Stimulated activated CD8-positive, alpha-beta memory T cell treated with anti-CD3 and anti-CD28 coated beads, Interleukin-15, amount 100 ng/mL, for 48 hours (primary cell): Measurements from ENCODE around the gene ID2.

ENCODE experiments used
- DNase-seq, 2 donors: peaks; one replicate each; pipeline ENCODE4 v3.0.0-alpha.2; 2020; ENCODE audit warnings: low read depth in 2 of 2

Gene ID2

DNA sequence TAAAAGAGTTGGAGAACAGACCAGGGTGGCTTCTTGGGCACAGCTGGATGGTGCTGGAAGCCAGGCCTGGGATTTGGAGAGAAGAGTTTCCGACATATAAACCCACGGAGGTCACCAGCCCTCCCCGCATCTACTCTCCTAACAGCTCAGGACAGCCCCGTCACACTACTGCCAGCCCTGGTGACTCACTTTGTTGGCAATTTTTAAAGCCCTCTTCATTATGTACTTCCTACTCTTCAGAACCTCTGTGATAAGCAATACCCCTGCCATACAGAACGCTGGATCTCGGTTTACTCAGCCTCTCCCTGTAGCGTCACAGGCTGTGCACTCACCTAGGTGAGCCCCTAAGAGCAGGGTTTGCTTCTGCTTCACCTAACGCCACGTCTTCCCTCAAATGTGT lies 48.1 kb downstream of the ID2 start:
- DNase-seq: no peak

DNA sequence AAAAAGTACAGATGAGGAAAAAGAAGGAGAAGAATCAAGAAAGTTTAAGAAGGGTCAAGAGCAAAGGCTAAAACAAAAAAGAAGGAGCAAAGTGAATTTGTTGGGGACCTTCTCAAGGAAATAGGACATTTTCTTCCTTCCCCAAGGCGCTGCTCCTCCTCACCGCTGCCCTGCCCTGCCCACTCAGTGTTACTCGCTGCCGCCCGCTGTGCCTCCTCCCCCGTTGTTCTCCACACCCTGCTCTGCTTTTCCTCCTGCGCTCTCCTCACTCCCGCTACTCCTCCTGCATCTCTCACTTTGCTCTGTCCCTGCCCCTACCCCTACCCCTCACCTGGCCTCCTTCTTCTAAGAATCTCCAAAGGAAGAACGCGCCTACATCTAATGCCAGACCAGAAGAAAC lies 50.7 kb downstream of the ID2 start:
- DNase-seq: no peak
